ENCODE measurements around the gene EPHA4.

GRCh38 chr2:221377597-221377996, 194.5 kb downstream of the EPHA4 start:
- TF ChIP-seq, protein P1, sequence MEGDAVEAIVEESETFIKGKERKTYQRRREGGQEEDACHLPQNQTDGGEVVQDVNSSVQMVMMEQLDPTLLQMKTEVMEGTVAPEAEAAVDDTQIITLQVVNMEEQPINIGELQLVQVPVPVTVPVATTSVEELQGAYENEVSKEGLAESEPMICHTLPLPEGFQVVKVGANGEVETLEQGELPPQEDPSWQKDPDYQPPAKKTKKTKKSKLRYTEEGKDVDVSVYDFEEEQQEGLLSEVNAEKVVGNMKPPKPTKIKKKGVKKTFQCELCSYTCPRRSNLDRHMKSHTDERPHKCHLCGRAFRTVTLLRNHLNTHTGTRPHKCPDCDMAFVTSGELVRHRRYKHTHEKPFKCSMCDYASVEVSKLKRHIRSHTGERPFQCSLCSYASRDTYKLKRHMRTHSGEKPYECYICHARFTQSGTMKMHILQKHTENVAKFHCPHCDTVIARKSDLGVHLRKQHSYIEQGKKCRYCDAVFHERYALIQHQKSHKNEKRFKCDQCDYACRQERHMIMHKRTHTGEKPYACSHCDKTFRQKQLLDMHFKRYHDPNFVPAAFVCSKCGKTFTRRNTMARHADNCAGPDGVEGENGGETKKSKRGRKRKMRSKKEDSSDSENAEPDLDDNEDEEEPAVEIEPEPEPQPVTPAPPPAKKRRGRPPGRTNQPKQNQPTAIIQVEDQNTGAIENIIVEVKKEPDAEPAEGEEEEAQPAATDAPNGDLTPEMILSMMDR (IDR thresholded peaks at IDR 0.05; ENCODE audit: borderline replicate concordance, extremely low read depth, low read length, poor library complexity, severe bottlenecking): no peak
- TF ChIP-seq EZH2 (IDR thresholded peaks at IDR 0.05; ENCODE audit: borderline replicate concordance, low read depth, low read length, severe bottlenecking): no peak
